ENCODE results near the gene FGD6.
"Not testable (repeated sequence)": the region's sequence is repeated elsewhere in the genome, so short reads cannot be mapped to it uniquely, and the experiment has no call there.

The FGD6 gene

DNA sequence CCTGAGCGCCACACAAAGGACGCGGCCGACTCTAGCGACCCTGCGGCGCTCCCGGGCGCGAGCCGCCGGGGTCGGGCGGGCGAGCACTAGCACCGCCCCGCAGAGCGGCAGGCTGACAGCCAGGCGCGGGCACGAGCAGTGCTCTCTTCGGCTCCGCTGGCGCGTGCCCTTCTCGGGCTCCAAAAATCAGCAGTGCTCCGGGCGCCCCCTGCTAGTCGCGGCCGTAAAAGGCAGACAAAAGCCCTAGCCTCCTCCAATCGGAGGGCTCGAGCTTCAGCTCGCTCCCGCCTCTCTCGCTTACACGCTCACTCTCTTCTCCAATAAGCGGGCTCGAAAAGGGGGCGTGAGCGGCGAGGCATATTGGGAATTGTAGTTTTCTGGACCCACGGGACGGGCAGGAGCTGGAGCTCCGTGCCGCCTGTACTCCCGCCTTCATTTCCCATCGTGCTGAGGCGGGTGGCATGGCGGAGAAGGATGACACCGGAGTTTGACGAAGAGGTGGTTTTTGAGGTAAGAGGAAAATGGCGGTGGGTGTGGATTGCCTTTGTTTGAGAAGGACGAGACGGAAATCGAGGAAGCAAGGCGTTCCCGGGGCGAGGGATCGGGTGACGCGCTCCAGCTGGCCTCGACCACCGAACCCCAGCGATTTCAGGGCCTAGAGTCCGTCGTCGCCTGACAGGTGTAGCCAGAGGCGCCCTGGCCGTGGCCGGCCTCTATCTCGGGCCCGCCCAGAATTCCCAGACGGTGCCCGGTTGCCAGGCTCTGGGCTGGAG is at the start of gene FGD6, which contains the start of gene VEZT:
FGD6 (minus strand) TSS at position 91 of the 773 bp plus-strand sequence. CDS start 227 bp downstream, outside the sequence.
VEZT (plus strand) TSS at position 431 of the 773 bp plus-strand sequence; CDS start at position 475, 44 bp downstream.
- DNase-seq = peak; percentile 78 to 100 (median 98)

DNA sequence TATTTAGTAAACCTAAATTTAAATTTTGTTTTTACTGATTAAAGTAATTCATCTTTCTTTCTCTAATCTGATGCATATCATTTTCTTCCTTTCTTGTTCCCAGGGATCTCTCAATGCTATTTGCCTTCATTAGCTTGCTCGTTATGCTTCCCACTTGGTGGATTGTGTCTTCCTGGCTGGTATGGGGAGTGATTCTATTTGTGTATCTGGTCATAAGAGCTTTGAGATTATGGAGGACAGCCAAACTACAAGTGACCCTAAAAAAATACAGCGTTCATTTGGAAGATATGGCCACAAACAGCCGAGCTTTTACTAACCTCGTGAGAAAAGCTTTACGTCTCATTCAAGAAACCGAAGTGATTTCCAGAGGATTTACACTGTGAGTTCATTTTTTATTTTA is 49.0 kb upstream of the FGD6 start:
- DNase-seq = no peak

DNA sequence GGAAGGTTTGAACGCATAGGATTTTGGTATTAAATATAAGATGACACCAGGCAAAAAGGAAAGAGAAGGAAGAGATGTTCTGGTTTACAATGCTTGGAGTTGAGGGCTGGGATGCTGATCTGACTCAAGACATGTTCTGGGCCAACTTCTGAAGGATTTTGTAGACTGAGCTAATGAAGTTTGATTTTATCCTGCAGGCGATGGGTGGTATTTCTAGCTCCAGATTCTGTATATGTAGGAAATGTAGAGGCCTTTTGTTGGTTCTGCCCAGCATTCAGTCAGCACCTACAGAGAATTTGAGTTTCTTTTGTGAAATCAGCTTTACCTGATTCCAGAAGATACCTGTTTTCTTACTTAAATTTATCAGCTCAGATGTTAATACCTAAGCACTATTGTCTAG is 48.5 kb upstream of the FGD6 start:
- no peak for DNase-seq

DNA sequence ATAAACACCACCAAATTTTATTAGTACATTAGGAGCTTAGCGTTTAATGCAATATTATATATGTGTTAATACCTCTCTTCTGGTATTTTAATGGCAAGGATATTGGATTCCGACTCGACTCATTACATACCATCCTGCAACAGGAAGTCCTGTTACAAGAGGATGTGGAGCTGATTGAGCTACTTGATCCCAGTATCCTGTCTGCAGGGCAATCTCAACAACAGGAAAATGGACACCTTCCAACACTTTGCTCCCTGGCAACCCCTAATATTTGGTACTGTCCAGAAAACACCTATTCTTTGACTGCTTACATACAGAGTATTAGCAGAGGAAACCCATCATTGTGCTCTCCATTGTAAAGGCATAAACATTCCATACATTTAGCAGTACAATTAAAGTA is 45.5 kb upstream of the FGD6 start:
- no peak for DNase-seq

DNA sequence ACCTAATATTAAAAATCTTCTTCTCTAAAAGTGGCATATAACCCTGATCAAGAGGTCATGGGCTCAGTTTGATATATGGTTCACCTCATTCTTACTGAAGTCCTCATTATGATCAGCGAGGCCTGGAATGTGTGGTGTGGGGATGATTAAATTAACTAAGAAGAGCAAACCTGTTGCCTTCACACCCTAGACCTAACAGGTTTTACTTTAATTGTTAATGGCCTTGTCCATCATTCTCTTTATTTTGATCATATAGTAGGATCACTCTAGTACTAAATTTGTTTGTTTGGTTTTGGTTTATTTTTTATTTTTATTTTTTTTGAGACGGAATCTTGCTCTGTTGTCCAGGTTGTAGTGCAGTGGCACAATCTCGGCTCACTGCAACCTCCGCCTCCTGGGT is 43.8 kb upstream of the FGD6 start:
- DNase-seq = no peak

DNA sequence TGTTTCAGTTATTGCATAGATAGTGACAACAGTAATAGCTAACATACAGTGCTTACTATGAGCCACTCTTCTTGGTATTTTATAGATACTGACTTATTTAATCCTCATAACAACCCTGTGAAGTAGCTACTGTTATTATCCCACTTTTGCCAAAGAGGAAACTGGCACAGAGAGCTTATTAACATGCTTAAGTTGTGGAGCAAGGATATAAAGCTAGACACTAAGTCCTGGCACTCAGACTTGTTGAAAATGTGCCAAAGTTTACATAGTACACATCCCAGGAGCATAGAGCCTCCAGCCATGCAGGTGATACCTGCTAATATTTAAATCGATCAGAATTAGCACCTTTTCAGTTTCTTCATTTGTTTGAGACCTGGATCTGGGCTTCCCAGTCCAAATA is 42.1 kb upstream of the FGD6 start:
- DNase-seq = no peak

DNA sequence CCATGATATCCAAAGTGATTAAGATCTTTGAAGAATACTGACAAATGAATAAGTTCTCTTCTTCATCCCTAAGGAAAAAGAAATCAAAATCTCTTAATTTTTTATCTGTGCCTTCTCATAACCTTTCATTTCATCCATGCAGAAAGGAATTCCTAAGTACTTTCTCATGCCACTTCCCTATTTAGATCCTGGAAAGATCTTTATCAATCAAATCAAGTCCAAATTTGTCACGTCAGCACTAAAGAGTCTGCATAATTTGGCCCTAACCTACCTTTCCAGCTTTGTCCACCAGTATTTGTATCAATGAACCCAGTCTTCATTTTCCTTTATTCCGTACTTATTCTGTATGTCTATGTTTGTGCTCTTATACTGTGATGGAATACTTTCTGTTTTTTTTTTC is 41.5 kb upstream of the FGD6 start:
- DNase-seq = no peak

DNA sequence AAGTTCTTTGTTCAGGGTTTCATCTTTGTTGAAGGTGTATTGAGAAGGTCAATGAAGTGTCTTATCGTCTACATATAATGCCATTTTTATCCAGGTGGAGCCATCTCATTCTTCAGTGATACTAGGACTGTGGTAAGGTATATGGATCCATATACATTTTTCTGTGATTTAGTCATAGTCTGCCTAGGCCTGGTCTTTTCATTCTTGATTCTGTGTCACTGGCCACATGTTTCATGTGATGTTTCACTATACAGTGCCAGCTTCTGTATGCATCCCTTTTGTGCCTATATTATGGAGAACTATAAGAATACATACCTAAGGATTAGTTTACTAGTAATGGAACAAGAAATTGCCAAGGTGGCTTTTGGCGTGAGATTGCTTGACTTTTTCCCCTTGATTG is 40.9 kb upstream of the FGD6 start:
- DNase-seq = no peak

DNA sequence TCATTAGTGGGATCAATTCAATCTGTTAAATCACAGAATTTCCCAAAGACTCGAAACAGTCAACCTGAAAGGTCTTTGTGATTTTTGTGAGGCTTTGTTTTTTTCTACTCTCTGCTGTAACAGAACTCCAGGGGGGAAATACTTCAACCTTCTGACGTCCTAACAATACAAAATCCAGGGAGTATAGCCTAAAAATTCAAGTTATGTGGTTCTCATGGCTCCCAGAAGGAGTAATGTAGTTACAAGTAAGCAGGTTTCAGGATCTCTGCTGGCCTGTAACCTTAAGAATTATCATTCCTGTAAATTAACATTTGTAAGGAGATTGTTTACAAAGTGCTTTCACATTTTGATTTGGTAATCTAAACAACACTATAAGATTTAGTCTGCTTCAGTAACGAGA is 40.3 kb upstream of the FGD6 start:
- DNase-seq = no peak

DNA sequence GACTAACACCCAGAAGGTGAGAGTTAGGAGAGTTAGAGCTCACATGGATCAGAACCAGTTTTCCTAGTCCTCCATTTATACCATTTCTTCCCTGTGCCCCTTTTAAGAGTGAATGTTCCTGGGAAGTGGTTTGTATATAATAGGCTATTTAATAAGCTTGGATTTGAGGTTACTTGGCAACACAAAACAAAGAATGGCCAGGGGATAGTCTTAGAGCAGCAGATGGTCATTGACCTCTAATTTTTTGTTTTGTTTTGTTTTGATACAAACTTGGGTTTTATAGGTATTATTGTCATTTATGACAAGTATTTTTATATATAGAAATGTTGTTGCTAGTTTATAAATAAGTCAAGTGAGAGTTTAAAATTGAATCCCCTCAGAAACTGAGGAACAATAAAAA is 36.1 kb upstream of the FGD6 start:
- DNase-seq = no peak

DNA sequence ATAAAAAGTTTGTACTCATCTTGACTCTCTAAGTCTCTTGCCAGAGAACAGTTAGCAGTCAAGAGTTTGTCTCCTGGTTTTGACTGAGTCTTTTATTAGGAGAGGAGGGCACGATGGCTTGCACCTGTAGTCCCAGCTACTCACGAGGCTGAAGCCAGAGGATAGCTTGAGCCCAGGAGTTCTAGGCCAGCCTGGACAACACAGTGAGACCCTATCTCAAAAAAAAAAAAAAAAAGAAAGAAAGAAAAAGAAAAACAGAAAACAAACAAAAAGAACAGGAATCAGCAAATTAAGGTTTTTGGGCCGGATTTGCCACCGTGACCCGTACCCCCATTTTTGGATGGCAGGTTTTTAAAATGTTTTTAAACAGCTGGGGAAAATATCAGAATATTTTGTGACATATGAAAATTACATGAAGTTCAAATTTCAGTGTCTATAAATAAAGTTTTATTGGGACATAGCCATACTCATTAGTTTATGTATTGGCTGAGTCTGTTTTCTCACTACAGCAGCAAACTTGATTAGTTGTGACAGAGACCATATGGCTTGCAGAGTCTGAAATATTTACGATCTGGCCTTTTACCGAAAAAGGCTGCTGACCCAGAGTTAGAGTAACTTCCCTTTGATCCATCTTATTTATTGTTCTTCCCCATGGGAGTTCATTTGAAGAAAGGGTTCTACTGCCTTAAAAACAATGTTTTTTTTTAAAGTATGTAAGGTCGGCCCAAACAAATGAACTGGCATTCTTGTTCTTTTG is 31.5 kb upstream of the FGD6 start:
- DNase-seq = no peak

DNA sequence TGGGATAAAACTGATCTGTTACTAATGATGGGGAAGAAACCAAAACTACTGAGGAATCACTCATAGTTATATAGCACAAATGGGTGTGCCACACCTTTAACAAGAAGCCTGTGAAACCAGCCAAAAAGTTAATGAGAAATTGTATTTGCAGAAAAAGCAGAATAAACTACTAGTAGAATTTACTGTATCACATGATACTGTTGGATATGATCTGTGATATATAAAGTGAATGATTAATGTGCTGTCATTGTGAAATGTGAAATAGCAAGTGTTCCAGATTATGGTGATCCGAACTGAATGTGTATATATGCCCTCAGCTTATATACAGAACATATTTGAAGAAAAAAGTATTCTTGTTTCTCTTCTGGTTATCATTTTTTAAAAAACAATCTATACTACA is 30.8 kb upstream of the FGD6 start:
- DNase-seq = no peak

DNA sequence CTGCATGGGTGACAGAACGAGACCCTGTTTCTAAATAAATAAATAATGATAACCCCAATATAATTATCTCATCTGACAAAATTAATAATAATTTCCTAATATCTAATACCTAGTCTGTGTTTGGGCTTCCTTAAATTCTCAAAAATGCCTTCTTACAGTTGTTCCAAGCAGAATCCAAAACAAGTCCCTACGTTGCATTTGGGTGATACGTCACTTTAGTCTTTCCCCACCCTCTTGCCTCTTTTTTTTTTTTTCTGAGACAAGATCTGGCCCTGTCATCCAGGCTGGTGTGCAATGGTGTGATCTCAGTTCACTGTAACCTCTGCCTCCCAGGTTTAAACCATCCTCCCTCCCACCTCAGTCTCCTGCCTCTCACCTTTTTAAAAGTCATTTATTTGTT is 27.1 kb upstream of the FGD6 start:
- no peak for DNase-seq

DNA sequence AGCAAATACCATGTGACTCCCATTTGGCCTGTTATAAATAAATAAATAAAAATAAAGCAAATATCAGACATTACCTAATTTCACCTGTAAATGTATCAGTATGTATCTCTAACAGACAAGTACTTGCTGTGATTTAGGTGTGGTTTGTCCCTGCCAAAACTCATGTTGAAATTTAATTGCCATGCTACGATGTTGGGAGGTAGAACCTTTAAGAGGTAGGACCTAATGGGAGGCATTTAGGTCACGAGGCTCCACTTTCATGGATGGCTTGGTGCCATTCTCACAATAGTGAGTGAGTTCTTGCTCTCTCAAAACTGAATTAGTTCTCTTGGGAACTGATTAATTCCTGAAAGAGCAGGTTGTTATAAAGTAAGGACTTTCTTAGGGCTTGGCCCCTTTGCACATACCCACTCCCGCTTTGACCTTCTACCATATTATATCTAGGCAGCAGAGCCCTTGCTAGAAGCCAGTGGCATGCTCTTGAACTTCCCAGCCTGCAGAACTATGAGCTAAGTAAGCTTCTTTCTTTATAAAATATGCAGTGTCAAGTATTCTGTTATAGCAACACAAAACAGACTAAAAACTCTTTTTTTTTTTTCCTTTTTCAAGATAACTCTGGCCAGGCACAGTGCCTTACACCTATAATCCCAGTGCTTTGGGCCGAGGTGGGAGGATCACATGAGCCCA is 26.4 kb upstream of the FGD6 start:
- no peak for DNase-seq

DNA sequence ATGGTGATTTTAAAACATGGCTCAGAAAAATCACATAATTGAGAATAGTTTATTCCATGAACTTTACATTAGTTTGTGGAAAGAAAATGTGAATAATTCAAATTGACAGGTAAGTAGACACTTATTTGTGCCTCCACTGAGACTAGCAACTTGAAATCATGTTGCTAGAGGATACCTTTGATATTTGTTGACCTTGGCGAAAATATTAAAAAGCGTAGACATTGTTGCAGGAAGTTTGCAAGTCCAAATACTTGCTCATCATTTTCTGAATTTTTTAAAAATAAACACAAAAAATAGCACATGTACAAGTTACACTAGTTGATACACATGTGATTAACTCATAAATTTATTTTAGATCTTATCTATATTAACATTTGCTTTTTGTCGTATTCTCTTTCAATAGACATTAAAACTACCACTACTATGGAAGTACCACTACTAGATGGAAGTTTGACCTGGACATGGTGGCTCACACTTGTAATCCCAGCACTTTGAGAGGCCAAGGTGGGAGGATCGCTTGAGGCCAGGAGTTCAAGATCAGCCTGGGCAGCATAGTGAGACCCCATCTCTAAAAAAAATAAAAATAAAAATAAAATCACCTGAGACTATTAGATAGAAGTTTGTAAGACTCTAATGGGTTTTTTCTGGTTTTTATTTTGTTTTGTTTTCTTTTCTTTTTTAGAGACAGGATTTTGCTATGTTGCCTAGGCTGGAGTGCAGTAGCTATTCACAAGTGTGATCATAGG is 24.7 kb upstream of the FGD6 start:
- DNase-seq = no peak

DNA sequence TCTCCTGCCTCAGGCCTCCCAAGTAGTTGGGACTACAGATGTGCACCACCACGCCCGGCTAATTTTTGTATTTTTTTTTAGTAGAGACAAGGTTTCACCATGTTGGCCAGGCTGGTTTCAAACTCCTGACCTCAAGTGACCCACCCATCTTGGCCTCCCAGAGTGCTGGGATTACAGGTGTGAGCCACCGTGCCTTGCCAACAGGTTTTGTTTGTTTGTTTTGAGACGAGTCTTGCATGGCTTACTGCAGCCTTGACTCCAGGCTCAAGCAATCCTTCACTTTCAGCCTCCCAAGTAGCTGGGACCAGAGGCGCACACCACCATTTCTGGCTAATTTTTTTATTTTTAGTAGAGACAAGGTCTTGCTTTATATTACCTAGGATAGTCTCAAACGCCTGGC is 23.9 kb upstream of the FGD6 start:
- DNase-seq = not testable (repeated sequence)

DNA sequence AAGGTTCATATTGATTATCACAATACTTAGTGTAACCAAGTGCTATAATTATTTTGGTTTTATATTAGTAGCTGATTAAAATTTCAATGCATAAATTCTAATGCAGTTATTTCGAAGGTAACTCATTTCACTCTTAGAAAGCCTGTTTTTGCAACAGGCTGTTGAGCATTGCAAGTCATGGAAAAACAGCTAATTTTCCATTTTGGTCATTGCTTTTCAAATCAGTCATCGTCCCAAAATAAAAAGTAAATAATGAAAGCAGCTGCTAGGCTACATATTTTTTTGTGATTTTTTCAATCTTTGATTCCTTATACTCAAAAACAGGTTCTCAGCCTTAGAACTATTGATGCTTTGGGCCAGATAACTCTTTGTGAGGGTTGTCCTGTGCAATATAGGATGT is 23.3 kb upstream of the FGD6 start:
- no peak for DNase-seq

DNA sequence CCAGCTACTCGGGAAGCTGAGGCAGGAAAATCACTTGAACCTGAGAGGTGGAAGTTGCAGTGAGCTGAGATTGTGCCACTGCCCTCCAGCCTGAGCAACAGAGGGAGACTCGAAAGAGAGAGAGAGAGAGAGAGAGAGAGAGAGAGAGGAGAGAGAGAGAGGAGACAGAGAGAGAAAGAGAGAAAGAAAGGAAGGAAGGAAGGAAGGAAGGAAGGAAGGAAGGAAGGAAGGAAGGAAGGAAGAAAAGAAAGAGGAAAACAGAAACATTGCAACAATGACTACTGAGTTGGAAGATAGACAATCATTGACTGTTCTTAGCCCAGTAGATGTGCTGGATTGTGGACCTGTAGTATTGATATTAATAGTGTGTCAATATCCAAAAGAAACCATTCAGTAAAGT is 22.6 kb upstream of the FGD6 start:
- DNase-seq = not testable (repeated sequence)

DNA sequence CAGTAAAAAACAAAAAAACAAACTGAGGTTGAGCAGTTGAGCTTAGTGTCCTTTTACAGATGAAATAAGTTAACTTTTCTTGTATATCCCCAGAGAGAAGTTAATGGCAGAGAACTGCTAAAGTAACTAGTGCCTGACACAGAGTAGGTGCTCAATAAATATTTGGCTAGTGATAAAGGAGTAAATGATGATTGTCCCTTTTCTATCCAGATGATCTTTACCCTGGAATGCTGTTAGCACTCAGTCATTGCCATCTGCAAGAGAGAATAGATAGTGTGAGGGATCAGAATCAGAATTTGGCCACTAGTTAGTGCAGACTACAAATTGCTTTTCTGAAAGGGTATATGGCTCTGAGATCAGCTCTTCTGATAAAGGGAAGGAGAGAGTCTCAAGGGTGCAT is 21.9 kb upstream of the FGD6 start:
- no peak for DNase-seq

DNA sequence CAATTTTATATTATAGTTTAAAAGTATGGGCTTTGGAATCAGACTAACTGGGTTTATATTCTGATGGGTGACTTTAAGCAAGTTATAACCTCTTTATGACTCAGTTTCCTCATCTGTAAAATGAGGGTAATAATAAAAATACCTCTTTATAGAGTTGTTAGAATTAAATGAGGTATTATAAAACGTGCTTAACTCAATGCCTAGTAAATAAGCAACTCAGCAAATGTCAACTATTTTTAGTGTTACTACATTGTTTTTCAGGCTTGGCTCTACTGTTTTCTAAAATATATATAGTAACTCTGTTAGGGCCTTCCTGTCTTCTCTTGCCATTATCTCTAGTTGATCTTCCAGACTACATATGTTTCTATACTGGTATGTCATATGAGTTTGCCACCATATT is 20.9 kb upstream of the FGD6 start:
- DNase-seq = no peak

DNA sequence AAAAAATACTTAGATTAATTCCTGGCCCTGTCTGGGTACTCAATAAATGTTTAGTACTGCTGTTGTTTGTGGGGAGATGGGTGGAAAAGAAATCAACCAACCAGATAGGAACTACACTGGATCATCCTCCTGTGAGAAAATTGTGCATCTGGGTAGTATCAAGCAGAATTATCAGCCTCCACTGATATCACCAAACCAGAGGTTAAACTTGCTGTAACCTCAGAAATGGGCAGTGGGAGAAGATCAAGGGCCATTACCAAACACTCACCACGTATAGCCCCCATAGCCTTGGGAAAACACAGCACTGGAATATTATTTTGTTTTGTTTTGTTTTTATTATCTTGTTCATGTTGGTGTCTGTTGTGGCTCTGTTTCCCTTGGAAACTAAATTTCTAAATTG is 20.0 kb upstream of the FGD6 start:
- DNase-seq = no peak

DNA sequence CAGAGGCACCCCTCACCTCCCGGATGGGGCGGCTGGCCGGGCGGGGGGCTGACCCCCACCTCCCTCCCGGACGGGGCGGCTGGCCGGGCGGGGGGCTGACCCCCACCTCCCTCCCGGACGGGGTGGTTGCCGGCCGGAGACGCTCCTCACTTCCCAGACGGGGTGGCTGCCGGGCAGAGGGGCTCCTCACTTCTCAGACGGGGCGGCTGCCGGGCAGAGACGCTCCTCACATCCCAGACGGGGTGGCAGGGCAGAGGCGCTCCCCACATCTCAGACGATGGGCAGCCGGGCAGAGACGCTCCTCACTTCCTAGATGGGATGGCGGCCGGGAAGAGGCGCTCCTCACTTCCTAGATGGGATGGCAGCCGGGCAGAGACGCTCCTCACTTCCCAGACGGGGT is 18.4 kb upstream of the FGD6 start:
- not testable (repeated sequence) for DNase-seq
